A673 (cell line): ENCODE measurements around the gene BLTP1. TPM values are rescaled to one million over a fixed set of nuclear protein-coding genes. Genes with fewer than 3 reads are reported as not detected.

ENCODE experiments used
- BruUV-seq: library from RNA; stranded (reverse); fragments of 400-500 nt; replicated peaks from 2 replicates; lab custom pipeline; 2021; lab: Mats Ljungman, UMichigan
- CTCF ChIA-PET: fragments of 300-600 bp; sonication (Branson Sonifier 250); formaldehyde crosslinking; loops from one replicate; lab custom pipeline; 2022; ENCODE audit warnings: antibody characterized with exemption; lab: Charles Lee
- POLR2A ChIA-PET: fragments of 300-600 bp; sonication (Branson Sonifier 250); formaldehyde crosslinking; loops from one replicate; lab custom pipeline; 2022; ENCODE audit warnings: antibody characterized with exemption; ENCODE audit not compliant: low non-redundant PET; lab: Charles Lee
- DNase-seq: peaks from one replicate; pipeline ENCODE4 v3.0.0-alpha.2; 2015; ENCODE audit warnings: low spot score
- H3K27ac ChIP-seq: fragments of 200-600 bp; sonication (generic); 2 replicates; pipeline ENCODE4 v1.5.1; 2016; ENCODE audit warnings: mixed run types, low read depth, mild to moderate bottlenecking, mixed read lengths, antibody characterized with exemption, low read length; ENCODE audit not compliant: poor library complexity, severe bottlenecking
- H3K27me3 ChIP-seq: fragments of 200-600 bp; sonication (generic); replicated peaks from 2 replicates; pipeline ENCODE4 v1.6.1; 2017; ENCODE audit warnings: mixed run types, low read depth, mild to moderate bottlenecking, mixed read lengths, antibody characterized with exemption, low read length; ENCODE audit not compliant: insufficient read depth, poor library complexity
- H3K36me3 ChIP-seq: fragments of 200-600 bp; sonication (generic); 2 replicates; pipeline ENCODE4 v1.6.1; 2016; ENCODE audit warnings: mixed run types, mild to moderate bottlenecking, mixed read lengths, antibody characterized with exemption, low read length; ENCODE audit not compliant: insufficient read depth, poor library complexity, severe bottlenecking
- H3K4me1 ChIP-seq: fragments of 200-600 bp; sonication (generic); 2 replicates; pipeline ENCODE4 v1.6.1; 2017; ENCODE audit warnings: mixed run types, mild to moderate bottlenecking, mixed read lengths, antibody characterized with exemption, low read length; ENCODE audit not compliant: insufficient read depth, poor library complexity, severe bottlenecking
- H3K4me3 ChIP-seq: fragments of 200-600 bp; sonication (generic); 2 replicates; pipeline ENCODE4 v1.5.1; 2016; ENCODE audit warnings: low read depth, mixed run types, mild to moderate bottlenecking, mixed read lengths, low read length; ENCODE audit not compliant: poor library complexity, severe bottlenecking
- H3K9me3 ChIP-seq: fragments of 200-600 bp; sonication (generic); 2 replicates; pipeline ENCODE4 v1.6.1; 2016; ENCODE audit warnings: mixed run types, low read depth, mild to moderate bottlenecking, mixed read lengths, antibody characterized with exemption, low read length; ENCODE audit not compliant: poor library complexity, severe bottlenecking
- CTCF ChIP-seq: fragments of 300-800, 200-600 bp; sonication (generic); conservative IDR thresholded peaks from 2 replicates; pipeline ENCODE4 v1.5.1; 2017; ENCODE audit warnings: low read depth, mild to moderate bottlenecking, antibody characterized with exemption, low read length, moderate library complexity, mixed read lengths
- EZH2 ChIP-seq: fragments of 200-600 bp; sonication (generic); IDR thresholded peaks from 2 replicates; pipeline ENCODE4 v1.6.1; 2017; ENCODE audit warnings: borderline replicate concordance, low read depth, mild to moderate bottlenecking, mixed read lengths, antibody characterized with exemption, low read length; ENCODE audit not compliant: poor library complexity, severe bottlenecking
- intact Hi-C: fragments of 100-400 bp; cut with micrococcal nuclease; formaldehyde crosslinking; loops from one replicate; pipeline ENCODE4 v1.10.0; 2022; ENCODE audit not compliant: unreplicated experiment
- total RNA-seq: library from RNA; stranded (reverse); gene quantifications from 2 replicates; pipeline ENCODE4 v1.2.3, GENCODE V29; 2021

The BLTP1 gene
- total RNA-seq, 1 experiment from 2014 or later = 23.9 TPM

GRCh38 chr4:122178961-122179360 is 26.8 kb downstream of the BLTP1 start:
- no peaks in the 10 kb centered on the region for H3K4me1 ChIP-seq
- no peaks in the 10 kb centered on the region for H3K9me3 ChIP-seq
- no peaks in the 10 kb centered on the region for H3K36me3 ChIP-seq
- no peak overlapping the region for H3K4me3 ChIP-seq
- no peak overlapping the region for H3K27ac ChIP-seq
- BruUV-seq = no TSS peak
- ChIA-PET CTCF (no interaction called here), POLR2A (no interaction called here)
- no peak for DNase-seq
- intact Hi-C loops = no loop called here
- TF ChIP-seq CTCF = no peak
- TF ChIP-seq EZH2 = no peak
- H3K27me3 ChIP-seq = no peaks in the 10 kb centered on the region

- intact Hi-C loops = no loop called here
Measured at GRCh38 chr4:122195718-122196117, 43.6 kb downstream of the BLTP1 start.

More at GRCh38 chr4:122195718-122196117, 43.6 kb downstream of the BLTP1 start:
- Histone ChIP-seq H3K27ac (no peak overlapping the region), H3K36me3 (no peaks in the 10 kb centered on the region), H3K4me1 (no peaks in the 10 kb centered on the region), H3K27me3 (no peaks in the 10 kb centered on the region), H3K9me3 (no peaks in the 10 kb centered on the region), H3K4me3 (no peak overlapping the region)
- ChIA-PET POLR2A (no interaction called here), CTCF (no interaction called here)
- DNase-seq = no peak
- TF ChIP-seq EZH2 (no peak), CTCF (no peak)
- no TSS peak for BruUV-seq

Other genes with a start within 250 kb of the BLTP1 start
- gene TRPC3, start 200.3 kb upstream of the BLTP1 start, total RNA-seq = 0.24 and 0.28 TPM in 2 replicates
- not detected in 2 replicates for gene ADAD1, start 226.7 kb downstream of the BLTP1 start, total RNA-seq